GM12874 (cell line): ENCODE results near the gene LDLRAP1.

Experiments used
- TF ChIP-seq, protein P1 (sequence below): IDR thresholded peaks from 2 replicates; pipeline ENCODE4 v1.5.1; 2011; ENCODE audit warnings: low read depth, mild to moderate bottlenecking, control low read depth, low read length, moderate library complexity; ENCODE audit not compliant: insufficient read depth

LDLRAP1 gene

DNA sequence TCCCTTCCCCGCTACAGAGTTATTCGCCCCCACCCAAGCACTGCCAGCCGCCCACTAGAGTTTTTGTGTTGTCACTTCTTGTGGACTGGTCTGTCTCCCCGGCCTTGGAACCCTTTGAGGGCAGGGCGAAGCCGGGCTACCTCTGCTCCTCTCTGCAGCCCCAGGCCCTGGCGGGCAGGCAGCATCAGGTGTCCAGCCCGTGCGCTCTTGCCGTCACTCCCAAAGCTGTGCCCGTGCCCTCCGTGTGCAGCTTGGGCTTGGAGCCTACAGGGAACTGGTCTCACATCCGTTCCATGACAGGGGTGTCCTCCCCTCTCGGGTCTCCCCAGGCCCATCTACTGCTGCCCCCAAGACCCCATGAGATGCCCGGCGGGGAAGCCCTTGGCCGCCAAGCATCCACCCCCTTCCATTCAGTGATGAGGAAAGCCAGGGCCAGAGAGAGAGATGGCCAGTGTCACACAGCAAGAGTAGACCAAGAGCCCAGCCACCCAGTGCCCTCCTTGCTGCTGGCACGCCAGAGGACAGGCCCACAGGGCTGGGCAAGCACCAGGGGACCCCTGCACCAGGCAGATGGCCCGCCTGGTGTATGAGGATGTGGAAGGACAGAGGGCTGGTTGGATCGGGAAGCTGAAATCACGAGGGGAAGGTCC lies 15.3 kb upstream of the LDLRAP1 start:
- TF ChIP-seq, protein P1, sequence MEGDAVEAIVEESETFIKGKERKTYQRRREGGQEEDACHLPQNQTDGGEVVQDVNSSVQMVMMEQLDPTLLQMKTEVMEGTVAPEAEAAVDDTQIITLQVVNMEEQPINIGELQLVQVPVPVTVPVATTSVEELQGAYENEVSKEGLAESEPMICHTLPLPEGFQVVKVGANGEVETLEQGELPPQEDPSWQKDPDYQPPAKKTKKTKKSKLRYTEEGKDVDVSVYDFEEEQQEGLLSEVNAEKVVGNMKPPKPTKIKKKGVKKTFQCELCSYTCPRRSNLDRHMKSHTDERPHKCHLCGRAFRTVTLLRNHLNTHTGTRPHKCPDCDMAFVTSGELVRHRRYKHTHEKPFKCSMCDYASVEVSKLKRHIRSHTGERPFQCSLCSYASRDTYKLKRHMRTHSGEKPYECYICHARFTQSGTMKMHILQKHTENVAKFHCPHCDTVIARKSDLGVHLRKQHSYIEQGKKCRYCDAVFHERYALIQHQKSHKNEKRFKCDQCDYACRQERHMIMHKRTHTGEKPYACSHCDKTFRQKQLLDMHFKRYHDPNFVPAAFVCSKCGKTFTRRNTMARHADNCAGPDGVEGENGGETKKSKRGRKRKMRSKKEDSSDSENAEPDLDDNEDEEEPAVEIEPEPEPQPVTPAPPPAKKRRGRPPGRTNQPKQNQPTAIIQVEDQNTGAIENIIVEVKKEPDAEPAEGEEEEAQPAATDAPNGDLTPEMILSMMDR: no peak

DNA sequence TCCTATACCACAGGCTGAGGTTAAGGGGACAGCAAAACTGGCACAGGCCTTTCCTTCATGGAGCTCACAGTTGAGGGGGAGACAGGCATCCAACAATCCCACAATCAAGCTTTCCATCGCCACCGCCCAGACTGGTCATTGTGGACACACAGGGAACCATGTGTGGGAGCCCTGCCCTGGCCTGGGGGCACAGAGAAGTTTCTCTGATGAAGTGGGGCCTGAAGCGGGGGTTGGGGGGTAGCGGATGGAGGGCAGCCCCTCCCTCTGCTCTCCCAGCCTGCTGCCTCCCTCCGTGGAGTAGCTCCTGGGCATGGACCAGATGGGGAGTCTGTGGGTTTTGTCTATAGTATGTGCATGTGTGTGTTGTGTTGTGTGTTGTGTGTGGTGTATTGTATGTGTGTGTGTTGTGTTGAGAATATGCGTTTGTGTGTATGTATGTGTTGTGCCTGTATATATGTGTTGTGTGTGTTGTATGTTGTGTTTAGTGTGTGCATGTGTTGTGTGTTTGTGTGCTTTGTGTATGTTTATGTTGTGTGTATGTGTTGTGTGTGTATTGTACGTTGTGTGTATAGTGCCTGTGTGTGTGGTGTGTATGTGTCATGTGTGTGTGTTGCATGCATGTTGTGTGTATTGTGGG lies 14.4 kb upstream of the LDLRAP1 start:
- TF ChIP-seq, protein P1: no peak

DNA sequence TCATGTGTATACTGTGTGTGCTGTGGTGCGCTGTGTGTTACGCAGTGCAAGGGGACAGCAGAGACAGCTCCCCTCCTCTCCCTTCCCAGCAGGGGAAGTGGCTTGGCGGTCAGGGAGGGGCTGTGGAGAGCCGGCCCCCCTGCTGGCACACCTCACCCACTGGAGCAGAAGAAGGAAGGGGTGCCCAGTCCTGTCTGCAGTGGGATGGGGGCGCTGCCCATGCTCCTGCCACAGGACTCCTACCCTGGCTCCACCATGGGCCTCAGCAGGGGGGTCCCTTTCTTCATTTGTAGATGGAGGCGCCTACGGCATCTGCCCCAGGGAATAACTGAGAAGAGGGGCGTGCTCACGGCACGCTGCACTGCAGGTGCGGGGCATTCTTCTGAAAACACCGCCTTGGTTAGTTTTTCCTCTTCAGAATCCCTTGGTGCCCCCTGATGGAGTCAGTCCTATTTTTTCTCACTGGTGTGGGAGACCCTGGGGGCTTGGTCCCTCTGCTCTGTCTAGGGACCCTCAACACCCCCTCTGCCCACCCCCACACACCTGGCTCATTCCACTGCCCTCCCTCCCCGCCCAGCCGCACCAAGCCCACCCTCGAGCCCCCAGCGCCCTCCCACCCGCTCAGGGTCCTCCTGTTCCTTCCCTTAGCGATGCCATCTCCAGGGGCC lies 13.8 kb upstream of the LDLRAP1 start:
- TF ChIP-seq, protein P1: no peak

DNA sequence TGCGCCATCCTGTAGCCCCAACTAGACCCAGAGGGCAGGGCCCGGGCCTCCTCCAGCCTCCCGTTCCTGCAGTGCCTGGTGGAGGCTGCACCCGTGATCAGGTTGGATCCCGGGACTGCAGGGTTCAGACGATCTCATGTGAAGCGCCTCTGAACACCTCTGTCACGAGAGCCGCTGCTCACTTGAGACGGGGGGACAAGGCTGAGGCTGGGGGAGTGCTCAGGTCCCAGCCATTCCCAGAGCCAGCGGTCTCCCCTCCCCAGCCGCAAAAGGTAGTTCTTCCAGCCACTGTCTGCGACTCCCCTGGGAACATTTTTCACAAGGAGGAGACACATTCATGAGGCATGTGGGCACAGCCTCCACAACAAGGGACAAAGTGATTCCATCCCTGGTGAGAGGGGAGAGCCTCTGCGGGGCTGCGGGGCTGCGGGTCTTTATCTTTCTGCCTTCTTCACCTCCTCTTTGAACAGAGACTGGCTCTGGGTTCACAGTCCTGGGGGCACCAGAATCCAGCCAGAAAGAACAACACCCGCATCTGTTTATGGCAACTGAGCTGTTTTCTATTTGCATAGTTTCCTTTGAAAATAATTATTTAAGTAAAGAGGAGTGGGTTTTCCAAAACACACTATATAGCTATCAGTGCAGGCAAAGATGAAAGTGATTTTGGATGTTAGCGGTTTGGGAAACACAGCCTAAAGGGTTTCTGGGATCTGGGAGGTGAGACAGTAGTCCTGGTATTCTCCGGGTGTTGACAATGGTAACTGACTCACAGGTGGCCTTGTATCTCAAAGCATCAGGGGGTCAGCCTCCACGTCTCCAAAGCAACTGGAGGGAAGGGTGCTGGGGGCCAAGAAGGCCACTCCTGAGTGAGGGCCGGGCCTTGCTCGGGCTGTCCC lies 13.0 kb upstream of the LDLRAP1 start:
- TF ChIP-seq, protein P1: no peak

DNA sequence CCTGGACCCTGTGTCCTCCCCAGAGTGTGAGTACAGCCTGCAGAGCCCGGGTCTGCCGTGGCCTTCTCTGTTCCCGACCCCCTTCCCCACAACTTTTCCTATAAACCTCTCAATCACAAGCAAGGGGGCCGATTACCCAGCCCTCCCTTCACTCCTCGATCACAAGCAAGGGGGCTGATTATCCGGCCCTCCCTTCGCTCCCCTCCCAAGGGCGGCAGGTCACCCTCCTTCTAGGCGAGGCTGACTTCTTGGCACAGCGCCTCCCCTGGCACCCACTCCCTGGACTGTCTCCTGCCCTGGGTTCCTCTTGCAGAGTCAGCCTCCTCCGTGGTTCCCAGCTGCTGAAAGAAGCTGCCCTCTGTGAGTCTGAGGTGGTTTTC lies 12.3 kb upstream of the LDLRAP1 start:
- TF ChIP-seq, protein P1: no peak

DNA sequence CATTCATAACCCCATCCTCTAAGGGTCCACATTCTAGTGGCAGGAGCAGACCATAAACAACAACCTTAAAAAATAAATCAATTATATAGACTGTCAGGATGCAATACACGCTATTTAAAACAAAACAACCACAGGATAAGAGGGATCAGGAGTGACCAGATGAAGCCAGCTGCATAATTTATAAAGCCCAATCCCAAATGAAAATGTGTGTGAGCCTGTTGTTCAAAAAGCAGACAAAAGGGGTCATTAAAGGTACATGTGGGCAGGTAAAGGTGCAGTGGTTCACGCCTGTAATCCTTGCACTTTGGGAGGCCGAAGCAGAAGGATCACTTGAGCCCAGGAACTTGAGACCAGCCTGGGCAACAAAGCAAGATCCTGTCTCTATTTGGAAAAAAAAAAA lies 10.4 kb upstream of the LDLRAP1 start:
- TF ChIP-seq, protein P1: no peak
